ENCODE results near the gene PTGER3.

PTGER3 gene

DNA sequence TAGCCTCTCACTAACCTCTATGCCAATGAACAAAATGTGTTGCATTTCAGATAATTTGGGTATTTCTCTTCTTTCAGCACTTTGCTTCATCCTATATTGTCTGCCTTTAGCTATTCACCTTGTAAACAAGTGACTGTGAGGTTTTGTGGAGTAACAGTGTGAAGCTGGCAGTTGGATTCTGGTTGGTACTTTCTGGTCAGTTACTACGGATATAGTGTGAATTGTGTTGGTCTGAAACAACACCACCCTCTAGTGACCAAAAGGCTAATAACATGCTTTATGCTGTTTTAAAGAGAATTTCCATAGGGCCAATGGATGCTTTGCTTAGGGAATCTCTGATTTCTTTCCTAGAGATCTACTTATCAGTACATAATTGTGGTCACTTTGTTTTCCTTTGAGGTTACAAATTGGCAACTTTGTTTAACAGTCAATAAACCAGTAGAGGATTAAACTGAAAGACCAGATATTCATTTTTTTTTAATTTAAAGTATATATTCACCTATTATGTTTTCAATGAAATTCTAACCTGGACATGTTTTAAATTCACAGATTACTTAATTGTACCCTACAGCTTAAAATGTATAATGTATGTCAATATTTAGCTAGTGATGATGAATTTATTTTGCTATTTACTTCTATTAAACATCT lies 2.5 kb upstream of the PTGER3 start:
- DNase-seq: no peak

DNA sequence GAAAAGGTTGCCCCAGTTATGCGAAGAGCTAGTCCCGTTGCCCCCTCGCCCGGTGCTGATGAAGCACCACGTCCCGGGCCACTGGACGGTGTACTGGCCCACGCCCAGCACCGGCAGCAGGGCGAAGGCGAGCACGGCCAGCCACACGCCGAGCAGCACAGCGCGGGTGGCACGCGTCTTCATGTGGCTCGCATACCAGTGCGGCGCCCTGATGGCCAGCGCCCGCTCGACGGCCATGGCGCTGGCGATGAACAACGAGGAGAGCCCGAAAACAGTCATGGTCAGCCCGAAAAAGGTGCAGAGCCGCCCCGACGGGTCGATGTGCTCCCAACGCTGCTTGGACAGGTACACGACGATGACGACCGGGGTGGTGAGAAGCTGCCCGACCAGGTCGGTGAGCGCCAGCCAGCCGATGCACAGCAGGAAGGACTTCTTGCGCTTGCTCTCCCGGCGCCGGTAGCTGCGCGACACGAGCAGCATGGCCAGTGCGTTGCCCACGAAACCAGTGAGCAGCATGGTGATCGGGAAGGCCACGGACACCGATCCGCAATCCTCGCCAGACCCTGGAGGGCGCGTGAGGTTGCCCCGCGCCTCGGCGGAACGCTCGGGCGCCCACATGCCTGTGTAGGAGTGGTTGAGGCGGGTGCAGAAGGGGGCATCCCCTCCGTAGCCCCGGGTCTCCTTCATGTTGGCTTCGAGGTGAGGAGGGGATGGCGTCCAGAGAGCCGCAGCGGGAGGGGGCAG lies 553 bp downstream of the PTGER3 start:
- no peak for DNase-seq

DNA sequence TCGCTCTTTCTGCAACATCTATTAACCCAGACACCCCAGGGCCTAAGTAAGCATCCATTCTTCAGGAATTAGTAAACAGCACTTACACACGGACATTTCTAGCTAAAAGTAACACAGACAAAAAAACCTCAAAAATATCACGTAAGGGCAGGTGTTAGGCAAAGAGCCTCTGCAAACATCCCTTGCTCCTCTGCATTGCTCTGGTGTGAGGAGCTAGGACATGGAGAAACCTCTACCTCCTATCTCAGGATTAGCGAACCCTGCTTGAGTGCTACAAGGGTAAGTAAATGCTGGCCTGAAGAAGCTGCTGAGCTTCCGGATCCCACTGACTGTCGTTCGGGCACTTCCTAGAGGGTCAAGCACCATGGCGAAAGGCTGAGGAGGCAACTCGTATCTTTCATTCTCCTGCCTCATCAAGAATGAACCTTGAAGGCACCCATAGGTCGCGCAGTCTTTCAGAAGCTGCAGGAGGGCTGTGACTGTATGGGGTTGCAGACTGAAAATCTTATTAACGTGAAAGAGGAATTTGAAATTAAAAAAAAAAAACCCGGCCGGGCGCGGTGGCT lies 2.1 kb downstream of the PTGER3 start:
- no peak for DNase-seq

DNA sequence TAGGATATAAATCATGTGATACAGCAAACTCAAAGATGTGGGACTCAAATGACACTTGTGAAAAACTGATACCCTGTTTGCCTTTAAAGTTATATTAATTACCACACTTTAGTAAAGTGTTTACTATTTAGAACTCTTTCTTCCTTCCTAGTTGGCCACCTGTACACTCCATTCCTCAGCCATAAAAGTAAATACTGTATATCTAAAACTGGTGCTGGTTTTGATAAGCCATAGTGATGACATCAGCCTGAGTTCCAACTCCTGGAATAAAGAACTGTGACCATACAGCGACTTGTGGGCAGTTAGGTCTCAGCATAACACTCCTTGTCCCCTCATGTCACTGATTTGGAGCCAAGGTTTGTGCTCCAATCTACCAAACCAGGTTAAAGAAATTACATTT lies 2.8 kb downstream of the PTGER3 start:
- DNase-seq: no peak

DNA sequence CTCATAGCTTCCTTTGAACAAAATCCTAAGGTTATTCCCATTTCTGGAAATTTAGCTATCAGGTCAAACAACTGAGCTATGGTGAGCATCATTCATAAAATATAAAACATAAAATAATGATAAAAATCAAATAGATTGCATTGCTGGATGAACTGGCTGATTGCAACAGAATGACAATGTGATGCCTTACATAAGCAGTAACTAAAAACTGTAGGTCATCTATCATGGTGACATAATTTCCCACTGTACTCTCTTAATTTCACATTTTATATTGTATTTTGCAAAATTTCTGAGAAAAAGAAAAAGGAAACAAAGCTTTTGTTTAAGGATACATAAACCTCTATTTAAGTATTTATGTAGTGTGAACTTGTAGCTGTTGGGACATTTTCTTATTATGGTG lies 4.6 kb downstream of the PTGER3 start:
- no peak for DNase-seq

DNA sequence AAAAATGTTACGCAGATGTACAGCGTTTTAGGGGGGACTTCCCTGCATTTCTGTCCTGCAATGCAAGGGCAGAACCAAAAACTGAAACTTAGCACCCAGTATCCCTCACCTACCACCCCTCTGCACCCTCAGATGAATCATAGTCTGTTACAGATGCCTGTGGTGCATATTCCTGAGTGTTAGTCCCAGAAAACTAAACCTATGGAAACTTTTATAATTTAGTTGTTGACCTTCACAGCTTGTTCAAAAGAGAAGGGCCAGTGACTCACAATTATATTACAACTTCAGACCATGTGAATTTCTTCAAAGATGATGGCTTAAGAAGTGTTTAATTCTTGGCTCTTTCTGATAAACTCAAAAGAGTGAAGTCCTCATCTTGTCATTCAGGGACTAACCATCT lies 5.8 kb downstream of the PTGER3 start:
- DNase-seq: no peak

DNA sequence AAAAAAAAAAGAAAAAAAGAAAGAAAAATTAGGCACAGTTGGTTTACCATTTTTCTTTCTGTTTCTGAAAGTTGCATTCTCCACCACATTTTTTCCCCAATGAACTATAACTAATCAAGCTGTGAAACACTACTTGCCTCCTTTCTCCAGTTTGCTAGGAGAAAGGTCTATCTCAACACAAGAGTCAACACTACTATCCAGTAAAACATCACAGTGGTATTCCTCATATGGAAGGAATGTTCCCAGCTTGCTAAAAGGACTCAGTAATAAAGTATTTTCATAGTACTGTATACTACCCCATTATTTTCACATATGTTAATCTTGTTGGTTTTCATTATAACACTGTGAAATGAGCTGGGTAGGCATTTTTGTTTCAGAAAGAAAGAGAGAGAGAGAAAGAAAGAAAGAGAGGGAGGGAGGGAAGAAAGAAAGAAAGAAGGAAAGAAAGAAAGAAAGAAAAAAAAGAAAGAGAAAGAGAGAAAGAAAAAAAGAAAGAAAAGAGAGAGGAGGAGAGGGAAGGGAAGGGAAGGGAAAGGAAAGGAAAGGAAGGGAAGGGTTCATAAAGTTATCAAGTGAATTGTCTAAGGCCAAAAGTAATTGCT lies 7.9 kb downstream of the PTGER3 start:
- DNase-seq: no peak

DNA sequence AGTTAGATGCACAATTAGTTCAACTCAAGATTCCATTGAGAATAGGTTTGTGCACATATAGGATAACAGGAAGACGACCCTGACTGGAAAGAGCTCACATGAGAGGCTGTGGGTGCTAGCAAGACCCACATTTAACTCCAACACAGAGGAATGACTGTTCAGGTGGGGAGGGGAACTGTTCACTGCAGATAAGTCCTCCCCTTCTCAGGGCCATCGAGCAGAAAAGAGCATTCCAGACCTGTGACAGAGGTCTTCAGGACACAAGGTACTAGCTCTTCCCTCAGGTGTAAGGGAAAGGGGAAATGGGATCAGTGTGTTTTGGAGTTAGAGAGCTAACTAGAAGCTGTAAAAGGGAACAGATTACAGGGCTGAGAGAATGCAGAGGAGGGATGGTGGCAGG lies 8.7 kb downstream of the PTGER3 start:
- DNase-seq: no peak

DNA sequence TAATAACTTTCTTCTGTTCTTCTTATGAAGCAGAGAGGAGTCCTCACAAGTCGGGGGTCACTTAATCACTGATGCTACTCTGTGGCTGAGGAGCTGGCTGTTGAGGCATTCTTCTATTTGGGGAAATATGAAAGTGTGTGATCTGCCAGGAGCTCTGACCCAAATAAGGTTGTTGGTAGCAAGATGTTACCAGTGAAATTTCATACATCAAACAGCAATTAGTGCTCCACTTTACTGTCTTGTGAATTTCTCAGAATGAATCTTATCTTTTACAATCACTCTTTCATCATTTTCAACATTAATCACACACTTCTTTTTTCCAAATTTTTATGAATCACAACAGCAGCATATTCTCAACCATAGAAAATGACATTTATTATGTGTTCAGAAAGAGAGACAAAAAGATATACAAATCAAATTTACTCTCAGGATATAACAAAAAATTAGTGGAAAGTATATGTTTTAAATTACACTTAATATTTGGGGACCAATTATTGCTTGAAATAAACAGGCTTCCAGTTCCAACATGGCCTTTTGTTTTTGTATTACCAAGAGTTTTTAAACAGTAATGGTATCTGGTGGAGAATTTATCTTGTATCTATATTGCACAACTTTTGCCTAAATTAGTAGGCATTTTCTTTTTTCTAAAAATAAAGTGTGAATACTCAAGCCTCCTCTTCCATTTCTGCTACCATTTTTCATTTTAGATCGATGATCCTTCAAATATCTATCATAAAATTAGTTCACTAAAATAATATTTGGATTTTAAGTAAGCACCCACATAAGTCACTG lies 9.6 kb downstream of the PTGER3 start:
- DNase-seq: no peak

DNA sequence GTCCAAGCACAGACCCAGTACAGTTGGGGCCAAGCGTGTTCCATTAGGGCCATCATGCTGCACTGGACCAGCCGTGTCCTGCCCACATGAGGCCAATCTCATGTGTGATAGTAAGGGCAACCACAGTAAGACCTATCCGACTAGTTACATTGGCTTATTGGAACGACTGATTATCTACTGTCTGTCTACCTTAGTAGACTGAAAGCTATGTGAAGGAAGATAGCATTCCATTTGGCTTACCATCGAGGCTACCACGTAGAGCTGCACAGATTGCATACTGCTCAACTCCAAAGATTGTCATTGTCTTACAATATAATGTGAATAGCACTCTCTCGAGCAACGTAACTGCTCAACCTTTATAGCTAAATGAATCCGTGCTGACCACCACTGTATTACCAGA lies 10.6 kb downstream of the PTGER3 start:
- DNase-seq: no peak

DNA sequence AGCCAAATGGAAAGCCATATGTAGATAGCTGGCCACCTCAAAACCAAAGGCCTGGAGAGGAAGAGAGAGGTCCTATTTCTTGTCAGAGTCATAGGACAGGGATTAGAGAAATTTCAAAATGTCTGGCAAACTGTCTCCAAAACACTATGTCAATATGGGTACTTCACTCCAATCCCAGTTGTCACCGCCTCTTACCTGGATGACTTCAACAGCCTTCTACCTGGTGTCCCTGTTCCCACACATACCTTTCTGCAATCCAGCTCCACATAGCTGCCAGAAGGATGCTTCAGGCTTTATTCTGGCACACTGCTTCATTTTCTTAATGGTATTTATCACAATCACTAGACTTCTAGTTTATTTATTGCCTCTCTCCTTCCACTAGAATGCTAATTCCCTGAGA lies 14.5 kb downstream of the PTGER3 start:
- DNase-seq: no peak

DNA sequence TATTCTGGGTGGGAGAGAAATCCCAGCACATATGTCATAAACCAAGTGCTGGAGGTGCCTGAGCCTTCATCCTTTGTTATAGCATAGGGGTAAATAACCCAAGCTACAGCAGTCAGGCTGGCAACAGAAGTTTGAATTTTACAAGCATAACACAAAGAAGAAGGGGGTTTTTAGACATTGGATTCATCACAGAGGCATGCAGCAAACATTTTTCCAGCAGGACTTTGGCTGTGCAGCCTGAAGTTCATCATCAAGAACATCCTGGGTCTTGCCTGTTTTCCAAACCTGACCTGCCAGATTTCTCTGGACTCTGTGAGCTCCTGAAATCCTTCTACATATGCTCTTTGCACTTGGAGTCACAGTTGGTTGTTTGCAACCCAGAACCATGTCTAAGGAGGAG lies 16.2 kb downstream of the PTGER3 start:
- DNase-seq: no peak

DNA sequence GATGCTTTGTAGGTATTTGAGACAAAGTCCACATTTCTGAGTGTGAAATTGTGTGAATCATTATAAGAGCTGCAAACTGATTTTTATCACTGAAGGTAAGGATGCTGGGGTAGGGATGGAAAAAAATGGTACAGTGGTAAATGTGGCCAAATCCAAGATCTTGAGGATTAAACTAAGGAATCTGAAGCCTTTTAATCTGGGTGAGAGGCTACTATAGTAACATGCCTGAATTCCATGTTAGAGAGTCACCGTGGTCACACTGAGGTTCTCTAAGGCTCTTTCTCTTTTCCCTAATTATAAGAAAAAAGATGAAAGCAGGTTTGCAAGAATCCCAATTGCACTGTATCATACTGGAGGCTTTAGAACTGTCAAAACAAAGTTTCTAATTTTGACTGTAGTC lies 17.6 kb downstream of the PTGER3 start:
- no peak for DNase-seq

DNA sequence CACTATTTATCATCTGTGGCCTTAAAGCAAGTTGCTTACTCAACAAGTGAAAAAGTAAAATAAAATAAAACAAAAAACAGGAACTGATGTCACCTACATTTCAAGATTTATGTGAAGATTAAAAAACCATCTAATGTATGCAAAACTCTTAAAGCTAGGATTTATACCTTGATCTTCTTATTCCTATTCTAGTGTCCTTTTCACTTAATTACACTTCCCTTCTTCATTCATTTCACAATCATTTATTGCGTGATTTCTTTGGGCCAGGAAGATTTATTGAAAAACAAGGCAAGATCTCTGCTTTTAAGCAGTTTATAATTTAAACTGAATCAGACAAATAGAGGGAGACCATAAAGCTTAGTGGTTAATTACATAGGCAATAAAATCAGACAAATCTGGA lies 18.6 kb downstream of the PTGER3 start:
- no peak for DNase-seq

DNA sequence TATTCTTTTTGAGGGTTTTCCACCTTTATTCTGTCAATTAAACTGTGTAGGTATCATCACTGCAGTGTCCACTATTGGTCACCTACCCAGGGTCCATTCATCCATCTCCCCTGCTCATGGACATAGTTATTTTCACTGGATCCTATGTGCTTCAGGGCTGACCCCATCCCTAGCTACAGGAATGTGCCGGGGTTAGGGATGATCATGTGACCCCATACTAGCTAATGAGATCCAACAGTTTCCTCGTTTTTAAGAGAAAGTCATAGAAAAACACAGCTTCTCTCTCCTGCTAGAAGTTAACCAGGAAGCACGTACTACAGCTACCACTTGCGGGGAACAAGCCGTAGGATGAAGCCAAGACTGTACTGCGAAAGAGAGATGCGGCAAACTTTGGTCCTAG lies 19.6 kb downstream of the PTGER3 start:
- no peak for DNase-seq

DNA sequence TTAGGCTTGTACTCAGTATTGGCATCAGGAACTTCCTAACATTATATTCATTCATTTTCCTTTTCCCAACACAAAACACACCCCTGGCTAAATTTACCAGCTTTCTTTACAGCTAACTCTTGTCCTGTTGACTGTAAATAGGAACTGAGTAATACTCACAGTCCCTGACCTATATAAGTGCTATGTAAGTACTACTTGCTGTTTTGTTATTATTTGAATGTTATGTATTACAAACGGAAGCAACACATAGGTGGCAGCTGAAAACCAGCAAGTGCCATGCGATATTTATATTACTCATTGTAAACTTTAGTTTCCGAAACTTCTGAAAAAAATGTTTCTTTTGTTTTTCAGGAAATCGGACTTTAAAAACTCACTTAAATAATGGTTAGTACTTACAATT lies 21.5 kb downstream of the PTGER3 start:
- no peak for DNase-seq

DNA sequence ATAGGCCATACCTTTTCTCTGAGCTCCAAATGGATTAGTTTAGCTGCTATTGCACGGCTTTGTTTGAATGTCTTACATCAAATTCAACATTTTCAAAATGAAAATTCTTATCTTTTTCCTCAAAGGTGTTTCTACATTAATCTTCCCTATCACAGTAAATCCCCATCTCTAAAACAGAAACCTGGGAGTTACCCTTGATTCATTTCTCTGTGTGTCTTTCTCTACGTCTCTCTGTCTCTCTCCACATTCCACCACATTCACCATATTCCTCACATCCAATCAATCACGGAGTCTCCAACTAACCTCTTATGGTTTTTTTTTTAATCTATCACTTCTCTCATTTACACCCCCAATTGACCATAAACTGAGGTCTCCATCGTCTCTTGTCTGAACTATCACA lies 24.1 kb downstream of the PTGER3 start:
- DNase-seq: no peak

DNA sequence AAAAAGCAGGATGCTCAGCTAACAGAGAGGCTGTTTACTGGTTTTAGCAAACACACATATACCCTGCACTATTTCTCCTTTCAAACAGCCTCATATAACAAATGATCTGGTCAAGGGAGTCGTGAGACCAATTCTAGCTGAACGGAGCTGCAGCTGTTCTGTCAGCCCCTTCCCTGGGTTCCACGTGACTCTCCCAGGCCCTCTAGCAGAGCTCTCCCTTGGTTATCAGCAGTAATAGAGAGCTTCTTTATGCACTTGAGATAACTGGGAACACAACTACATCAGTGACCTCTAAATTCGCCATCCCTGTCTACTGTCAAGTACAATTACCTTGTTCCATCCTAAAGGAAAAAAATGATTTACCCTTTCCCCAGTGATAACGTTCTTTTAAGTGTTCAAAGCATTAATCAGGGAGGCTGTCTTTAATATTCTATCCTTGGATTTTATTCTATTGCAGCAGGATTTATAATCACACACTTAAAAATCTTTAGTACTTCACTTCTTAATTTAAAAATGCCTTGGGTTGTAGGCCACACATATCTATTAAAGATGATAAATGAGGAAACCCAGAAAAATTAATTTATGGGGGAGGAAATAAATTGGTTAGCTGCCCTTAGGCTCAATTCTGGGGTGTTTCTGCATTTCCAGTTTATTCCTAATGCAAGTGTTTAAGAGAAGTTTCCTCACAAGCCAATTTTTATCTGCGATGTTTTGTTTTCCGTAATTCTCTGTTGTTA lies 28.2 kb downstream of the PTGER3 start:
- DNase-seq: no peak

DNA sequence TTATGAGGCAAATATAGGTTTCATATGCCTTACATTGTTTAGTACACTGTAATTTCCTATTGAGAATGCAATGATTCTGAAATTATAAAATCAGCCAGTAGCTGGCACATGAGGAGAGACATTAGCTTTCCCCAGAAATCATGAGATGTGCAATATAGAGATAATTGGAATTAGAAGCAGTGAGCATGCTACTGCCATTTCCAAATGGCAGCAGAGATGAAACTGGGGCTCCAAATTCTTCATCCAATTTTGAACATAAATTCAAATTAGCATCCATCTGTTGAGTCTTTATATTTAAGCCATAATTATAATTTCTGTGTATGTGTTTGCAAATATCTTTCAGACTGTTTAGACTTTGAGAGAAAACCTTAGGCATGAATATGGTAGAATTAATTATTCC lies 28.8 kb downstream of the PTGER3 start:
- no peak for DNase-seq

DNA sequence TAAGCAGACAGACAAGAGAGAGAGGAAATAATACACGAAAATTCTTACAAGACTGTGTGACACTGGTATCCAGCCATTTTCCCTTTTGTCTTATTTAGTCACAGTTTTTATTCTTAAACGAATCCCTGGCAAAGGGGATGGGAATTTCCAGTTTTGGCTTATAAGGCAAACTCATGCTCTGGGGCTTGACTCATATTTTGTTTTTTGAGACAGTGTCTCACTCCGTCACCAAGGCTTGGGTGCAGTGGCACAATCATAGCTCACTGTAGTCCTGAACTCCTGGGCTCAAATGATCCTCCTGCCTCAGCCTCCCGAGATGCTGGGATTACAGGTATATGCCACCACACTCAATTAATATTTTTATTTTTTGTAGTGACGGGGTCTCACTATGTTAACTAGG lies 31.9 kb downstream of the PTGER3 start:
- DNase-seq: no peak

DNA sequence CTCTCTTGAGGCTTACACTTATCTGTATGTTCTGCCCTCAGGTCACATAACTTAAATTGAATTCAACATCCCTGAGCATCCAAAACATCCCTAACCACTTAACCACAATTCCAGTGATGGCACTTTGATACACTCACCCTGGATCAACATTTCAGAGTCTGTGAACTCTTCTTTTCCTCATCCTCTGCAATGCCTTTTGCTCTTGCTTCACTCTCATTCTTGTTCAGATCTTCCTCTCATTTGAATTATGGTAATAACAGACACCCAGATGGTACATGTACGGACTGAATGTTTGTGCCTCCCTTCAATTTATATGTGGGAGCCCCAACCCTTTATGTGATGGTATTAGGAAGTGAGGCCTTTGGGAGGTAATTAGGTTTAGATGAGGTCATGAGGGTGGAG lies 33.4 kb downstream of the PTGER3 start:
- DNase-seq: no peak

DNA sequence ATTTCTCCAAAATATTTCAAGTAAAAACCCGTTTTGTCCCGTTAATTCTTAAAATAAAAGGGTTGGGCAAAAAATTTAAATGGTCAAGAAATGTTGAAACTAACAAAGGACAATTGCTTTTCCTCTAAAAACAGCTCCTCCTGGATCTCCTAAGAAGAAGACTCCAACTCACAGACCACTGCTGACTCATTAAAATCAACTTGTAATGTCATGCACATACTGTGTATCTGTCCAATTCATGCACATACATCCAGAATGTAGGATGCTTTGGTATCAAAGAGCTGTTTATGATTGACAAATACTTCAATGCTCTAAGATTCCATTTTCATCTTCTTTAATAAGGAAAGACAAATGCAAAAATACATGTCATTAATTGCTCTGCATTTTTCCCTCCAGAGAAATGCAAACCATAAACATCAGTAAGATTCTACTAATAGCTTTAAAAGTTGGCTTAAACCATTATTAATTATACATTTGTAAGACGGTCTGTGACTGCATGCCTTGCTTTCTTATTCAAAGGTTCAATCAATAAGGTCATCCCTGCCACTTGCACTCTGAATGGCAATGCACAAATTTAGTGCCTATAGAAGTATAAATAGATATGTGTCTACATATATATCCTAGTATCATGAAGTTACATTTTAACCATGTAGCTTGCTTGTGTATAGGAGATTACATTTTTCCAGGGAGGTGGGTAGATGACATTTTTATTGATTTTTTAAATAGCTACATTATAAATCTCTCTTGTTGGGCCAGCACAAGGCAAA lies 44.7 kb downstream of the PTGER3 start:
- DNase-seq: no peak
